ENCODE data around the gene CLCN7. TPM values are rescaled to one million over a fixed set of nuclear protein-coding genes. Genes with fewer than 3 reads are reported as not detected.

CLCN7 gene
- total and polyA plus RNA-seq, 9 of the 15 experiments (the other 6 are each of a cell fraction or from before 2014, with no cell fraction given): 0.06 to 126 (median 18.7) TPM

GRCh38 chr16:1492923-1493745 lies 18.3 kb upstream of the CLCN7 start, which contains the start of gene TELO2 (continued):
- TF ChIP-seq RREB1 (CRISPR knock-in tag; IDR thresholded peaks at IDR 0.05) (peak; percentile 17; the same call in 1 of the 2 replicates), ELK1 (CRISPR knock-in tag; IDR thresholded peaks at IDR 0.05) (no peak), FOXK2 (conservative IDR thresholded peaks at IDR 0.05 in 1 of 2, IDR thresholded peaks at IDR 0.05 in 1 of 2; ENCODE audit: low read depth in 2 of 2) (peak; percentile 94 to 96), GABPB2 (CRISPR knock-in tag; conservative IDR thresholded peaks at IDR 0.05) (no peak), USF2 (CRISPR knock-in tag; IDR thresholded peaks at IDR 0.05) (peak; percentile 46; the same call in 1 of the 2 replicates), ZFP1 (CRISPR knock-in tag; IDR thresholded peaks at IDR 0.05) (no peak), CTBP1 (IDR thresholded peaks at IDR 0.05; ENCODE audit: borderline replicate concordance) (no peak), RAD51 (IDR thresholded peaks at IDR 0.05; ENCODE audit: borderline replicate concordance, low read depth) (peak; percentile 33; the same call in 1 of the 2 replicates), RB1 (IDR thresholded peaks at IDR 0.05; ENCODE audit: low read depth) (peak; percentile 97), ADNP (tag; IDR thresholded peaks at IDR 0.05) (no peak), ZC3H8 (IDR thresholded peaks at IDR 0.05) (no peak), ZBTB9 (CRISPR knock-in tag; IDR thresholded peaks at IDR 0.05) (peak; percentile 44; the same call in 1 of the 2 replicates), NFIX (CRISPR knock-in tag; IDR thresholded peaks at IDR 0.05; ENCODE audit: low read depth) (no peak), ATF6 (CRISPR knock-in tag; IDR thresholded peaks at IDR 0.05) (peak; percentile 25; the same call in 1 of the 2 replicates), POLR2H (tag; IDR thresholded peaks at IDR 0.05; ENCODE audit: low read depth) (no peak)

All from K562 (cell line).